A673 (cell line): ENCODE results near the gene EYA4.

Experiments used
- CTCF ChIP-seq: fragments of 300-800, 200-600 bp; sonication (generic); conservative IDR thresholded peaks from 2 replicates; pipeline ENCODE4 v1.5.1; 2017; ENCODE audit warnings: low read depth, mild to moderate bottlenecking, antibody characterized with exemption, low read length, moderate library complexity, mixed read lengths
- EZH2 ChIP-seq: fragments of 200-600 bp; sonication (generic); IDR thresholded peaks from 2 replicates; pipeline ENCODE4 v1.6.1; 2017; ENCODE audit warnings: borderline replicate concordance, low read depth, mild to moderate bottlenecking, mixed read lengths, antibody characterized with exemption, low read length; ENCODE audit not compliant: poor library complexity, severe bottlenecking

GRCh38 chr6:133300896-133301295 lies 59.7 kb downstream of the EYA4 start:
- TF ChIP-seq CTCF (no peak), EZH2 (no peak)
